Activated T-cell treated with anti-CD3 and anti-CD28 coated beads for 4 hours (primary cell): Measurements from ENCODE around the gene SRD5A1.

ENCODE experiments used
- DNase-seq: peaks from one replicate; pipeline ENCODE4 v3.0.0-alpha.2; 2020

The SRD5A1 gene, protein sequence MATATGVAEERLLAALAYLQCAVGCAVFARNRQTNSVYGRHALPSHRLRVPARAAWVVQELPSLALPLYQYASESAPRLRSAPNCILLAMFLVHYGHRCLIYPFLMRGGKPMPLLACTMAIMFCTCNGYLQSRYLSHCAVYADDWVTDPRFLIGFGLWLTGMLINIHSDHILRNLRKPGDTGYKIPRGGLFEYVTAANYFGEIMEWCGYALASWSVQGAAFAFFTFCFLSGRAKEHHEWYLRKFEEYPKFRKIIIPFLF

GRCh38 chr5:6632888-6633468 lies at the start of gene SRD5A1, which contains the start of gene NSUN2:
Gene SRD5A1 (plus strand): TSS chr5:6633440. CDS start chr5:6633577, 137 bp downstream.
Gene NSUN2 (minus strand): TSS chr5:6633044. CDS start chr5:6632979, 65 bp downstream.
- peak; percentile 85 for DNase-seq

DNA sequence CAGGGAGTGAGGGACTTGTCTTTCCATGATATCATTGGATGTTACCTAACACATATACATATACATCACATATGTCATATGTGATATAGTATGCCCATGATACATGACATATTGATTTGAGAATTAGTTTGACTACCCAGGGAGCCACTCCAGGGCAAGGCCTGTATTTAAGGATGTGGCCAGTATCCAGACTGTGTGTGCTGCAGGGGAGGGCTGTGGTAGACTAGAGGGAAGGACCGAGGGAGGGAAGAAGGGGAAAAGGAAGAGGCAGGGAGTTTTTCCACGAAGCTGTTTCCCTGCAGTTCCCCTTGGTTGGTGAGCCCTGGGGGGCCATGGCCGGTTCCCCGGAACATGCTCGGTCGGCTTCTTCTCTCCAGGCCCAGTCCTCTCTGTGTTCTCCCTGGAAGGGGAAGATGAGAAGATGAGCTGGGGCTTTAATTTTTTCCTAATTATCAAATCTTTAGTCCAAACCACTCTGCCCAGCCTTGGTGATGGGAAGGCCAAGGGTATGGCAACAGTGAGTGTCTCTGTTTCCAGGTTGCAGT lies 49.1 kb upstream of the SRD5A1 start:
- DNase-seq = no peak

DNA sequence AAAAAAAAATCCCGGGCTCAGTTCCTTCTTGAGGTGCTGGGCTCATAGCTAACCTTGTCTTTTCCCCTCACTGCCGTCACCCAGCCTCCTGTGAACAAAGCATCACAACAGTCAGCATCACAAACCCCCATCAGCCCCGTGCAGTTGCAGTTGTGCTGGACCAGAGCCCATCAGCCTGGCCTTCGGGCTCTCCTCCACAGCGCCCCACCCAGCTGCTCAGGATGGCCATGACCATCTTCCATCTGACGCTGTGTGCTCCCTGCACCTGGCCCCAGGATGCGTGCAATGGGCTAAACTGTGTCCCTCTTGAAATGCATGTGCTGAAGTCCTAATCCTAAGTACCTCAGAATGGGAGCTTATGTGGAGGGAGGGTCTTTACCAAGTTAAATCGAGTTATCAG lies 48.5 kb upstream of the SRD5A1 start:
- no peak for DNase-seq

DNA sequence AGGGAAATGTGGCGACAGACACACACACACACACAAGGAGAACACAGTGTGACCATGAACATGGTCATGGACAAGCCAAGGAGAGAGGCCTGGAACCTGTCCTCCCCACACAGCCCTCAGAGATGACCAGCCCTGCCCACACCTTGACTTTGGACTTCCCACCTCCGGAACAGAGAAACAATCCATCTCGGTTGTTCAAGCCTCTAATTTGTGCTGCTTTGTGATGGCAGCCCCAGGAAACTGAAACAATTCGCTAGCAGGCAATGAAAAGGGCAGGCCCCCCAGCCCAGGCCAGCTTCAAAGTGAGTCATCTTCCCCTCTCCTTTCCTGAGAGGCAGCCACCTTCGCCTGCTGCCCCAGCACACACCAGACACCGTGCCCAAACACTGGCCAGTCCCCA lies 48.1 kb upstream of the SRD5A1 start:
- DNase-seq = no peak

DNA sequence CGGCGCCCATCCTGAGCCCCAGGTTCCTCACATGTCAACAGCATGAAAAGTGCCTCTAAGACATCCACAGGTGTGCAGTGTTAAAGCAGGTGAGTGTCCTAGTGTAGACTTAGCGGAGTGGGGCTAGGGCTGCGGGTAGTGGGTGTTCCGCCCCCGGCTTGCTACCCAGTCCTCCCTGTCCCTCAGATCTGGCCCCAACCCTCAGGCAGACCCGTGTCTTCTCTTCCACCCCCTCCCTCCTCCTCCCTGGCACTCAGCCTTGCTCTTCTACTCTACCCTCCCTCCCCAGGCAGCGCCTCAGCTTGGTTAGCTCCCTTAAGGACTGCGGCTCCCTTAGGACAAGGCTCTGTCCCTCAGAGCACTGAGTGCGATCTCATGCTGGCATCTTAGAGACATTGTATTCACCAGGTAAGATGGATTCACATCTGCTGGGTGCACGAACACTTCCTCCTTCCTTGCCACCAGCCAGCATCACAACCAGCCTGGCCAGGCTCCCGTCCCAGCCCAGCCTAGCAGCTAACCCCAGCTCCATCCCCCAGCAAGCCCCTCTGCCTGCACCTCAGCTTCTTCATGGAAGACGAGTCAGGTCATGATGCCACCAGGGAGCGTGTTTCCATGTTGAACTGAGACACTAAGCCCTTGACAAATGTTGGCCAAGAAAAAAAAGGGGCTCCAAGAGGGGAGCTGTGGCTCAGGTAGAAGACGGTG lies 47.1 kb upstream of the SRD5A1 start:
- no peak for DNase-seq

DNA sequence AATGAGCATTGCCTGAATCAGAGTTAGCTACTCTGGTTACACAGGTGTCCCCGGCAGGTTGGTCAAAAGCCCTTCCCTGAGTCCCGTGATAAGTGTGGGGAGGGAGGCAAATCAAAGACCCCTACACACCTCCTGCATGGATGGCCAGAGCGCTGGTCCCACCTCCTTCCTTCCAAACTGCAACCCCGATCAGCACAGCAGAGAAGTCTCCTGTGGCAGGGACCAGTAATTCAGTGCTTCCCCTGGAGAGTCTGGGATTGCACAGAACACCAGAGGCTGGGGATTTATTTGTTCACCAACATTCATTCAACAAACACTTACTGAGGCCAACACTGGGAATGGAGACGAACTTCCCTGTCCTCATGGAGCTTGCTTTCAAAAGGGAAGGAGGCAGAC lies 46.6 kb upstream of the SRD5A1 start:
- DNase-seq = no peak

DNA sequence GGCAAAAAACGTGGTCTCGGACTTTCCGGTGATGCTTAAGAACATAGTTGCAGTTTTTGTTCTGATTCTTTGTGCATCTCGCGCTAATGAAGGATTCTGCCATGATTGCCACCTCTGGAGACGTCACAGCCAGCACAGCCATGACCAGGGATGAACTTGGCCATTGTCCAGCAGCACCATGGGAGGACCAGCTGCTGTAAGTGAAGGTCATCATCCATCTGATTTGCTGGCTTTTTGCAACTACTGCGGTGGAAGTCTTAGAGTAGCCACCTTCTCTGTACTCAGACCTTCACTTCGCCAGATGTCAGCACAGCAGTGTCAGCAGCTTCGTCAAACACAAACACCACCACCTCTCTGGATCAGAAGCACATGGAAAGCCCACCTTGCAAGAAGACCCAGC lies 46.1 kb upstream of the SRD5A1 start:
- DNase-seq = no peak

GRCh38 chr5:6590581-6590980 lies 42.7 kb upstream of the SRD5A1 start:
- DNase-seq = no peak

GRCh38 chr5:6591671-6592288 lies 41.5 kb upstream of the SRD5A1 start:
- DNase-seq = no peak

GRCh38 chr5:6592601-6593000 lies 40.6 kb upstream of the SRD5A1 start:
- DNase-seq = no peak

DNA sequence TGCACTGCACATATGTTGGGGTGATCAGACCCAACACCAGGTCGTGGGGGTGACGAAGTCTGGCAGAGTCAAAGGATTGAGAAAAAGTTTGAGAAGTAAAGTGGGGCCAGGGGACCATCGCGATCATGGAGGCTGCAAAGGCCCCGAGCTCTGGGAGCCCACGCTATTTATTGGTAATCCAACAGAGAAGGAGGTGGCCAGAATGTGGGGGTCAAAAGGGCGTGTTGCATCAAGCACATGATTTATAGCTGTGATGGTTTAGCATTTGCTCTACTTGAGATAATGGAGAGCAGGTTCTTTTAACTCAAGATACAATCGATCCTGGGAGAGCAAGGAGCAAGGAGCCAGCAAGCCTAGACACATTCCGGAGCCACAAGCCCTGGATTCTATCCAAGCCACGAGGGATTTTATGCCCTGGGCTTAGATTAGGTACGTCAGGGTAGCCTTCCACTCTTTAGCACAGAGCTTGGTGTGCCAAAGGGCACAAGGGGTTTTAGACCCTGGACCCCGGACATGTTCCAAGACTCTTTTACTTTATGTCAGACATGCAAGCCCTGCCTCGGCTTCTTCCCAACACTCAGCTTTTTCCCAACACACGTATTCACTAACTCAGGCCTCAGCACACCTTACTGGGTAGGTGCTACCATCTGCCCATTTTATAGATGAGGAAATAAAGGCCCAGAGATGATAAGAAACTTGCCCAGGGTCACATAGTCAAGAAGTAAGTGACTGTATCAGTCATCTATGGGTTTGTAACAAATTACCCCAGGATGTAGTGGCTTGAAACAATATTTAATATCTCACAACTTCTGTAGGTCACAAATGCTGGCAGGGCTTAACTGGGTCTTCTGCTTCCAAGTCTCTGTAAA lies 39.9 kb upstream of the SRD5A1 start:
- no peak for DNase-seq

GRCh38 chr5:6594066-6594465 lies 39.2 kb upstream of the SRD5A1 start:
- DNase-seq = no peak

DNA sequence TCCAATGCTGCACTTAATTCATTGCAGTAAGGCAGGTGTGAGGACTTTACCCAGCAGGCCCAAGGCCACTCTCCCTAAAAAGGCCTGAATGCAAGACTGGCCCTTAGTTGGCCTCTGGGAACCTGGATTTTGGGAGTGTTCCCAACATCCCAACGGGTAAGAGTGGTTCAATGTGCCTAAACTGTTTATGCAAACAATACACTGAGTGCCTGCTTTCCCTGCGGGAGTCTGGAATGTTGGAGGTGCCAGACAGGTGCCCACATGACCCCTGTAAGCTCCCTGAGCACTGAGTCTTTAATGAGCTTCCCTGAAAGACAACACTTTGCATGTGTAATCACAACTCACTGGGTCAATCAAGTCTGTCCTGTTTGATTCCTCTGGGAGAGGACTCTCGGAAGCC lies 37.8 kb upstream of the SRD5A1 start:
- DNase-seq = no peak

- no peak for DNase-seq
Measured at GRCh38 chr5:6596388-6596787, 36.9 kb upstream of the SRD5A1 start.

DNA sequence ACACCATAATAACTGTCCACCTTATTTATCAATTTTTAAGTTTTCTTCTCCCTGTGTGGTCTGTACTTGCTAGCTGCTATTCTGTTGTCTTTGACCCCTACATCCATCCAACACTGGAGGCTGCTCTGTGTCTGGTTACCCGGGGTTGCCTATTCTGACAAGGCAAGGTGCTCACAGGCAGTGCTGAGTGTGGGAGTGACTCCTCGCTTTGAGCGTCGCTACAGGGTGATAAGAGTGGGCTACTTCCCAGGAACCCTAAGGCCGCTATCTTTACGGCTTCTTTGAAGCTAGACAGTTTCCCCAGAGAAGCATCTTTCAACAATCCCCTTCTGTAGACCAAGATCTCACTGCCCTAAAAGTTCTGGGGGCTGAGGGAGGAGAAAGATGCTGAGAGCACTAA lies 35.7 kb upstream of the SRD5A1 start:
- DNase-seq = no peak

- DNase-seq = no peak
Measured at GRCh38 chr5:6598351-6598900, 34.8 kb upstream of the SRD5A1 start.

- no peak for DNase-seq
Measured at GRCh38 chr5:6599739-6600138, 33.5 kb upstream of the SRD5A1 start.

DNA sequence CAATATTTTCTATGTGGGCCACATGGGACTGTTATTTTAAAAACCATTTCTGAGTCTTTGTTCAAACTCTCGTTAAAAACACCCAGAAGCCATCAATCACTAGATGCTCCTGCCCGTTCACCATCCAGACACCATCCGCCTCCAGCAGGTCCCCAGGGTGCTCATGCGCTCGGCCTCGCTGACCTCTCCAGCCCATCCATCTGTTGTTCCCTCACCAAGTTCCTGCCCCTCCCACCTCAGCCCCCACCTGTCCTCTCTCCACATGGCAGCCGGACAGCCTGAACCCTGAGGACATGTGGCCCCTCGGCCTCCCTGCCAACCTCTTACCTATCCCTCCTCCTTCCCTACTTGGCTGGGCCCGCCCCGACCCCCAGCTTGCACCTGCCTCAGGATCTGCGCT lies 32.0 kb upstream of the SRD5A1 start:
- no peak for DNase-seq

GRCh38 chr5:6601816-6602215 lies 31.4 kb upstream of the SRD5A1 start:
- DNase-seq = no peak

DNA sequence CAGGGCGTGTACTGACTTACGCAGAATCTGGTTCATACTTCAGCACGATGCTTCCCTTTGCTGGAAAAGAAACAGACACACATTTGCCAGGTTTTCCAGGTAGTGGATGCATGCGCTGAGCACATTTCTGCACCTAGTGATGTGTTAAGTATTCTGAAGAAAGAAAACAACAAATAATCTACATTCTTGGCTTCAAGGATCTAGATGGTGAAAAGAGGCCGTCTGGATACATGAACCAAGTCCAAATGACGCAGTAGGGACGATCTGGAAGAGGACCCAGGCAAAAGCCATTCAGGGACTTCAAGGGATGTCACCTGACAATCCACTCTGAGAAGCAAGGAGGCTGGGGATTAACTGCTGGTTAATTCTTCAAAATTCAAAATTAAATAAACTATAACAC lies 30.8 kb upstream of the SRD5A1 start:
- no peak for DNase-seq

- no peak for DNase-seq
Measured at GRCh38 chr5:6603643-6604042, 29.6 kb upstream of the SRD5A1 start.

GRCh38 chr5:6604341-6604740 lies 28.9 kb upstream of the SRD5A1 start:
- DNase-seq = no peak
